Adrenal gland (tissue), 12 donors: ENCODE results near the gene CTSZ. TPM values are rescaled to one million over a fixed set of nuclear protein-coding genes. Genes with fewer than 3 reads are reported as not detected.

Source experiments
- DNase-seq, 7 donors: peaks; one replicate each; pipeline ENCODE4 v3.0.0-alpha.2; 2019 to 2020
- H3K27ac ChIP-seq, 5 donors: fragments of 200-600 bp; sonication (generic) in 4 of 5; 1 replicate in 3 of 5; 2 replicates in 2 of 5; pipeline versions ENCODE4 v1.5.1 to v1.8.0; 2016 to 2020; ENCODE audit warnings: mild to moderate bottlenecking in 1 of 5
- H3K27me3 ChIP-seq: fragments of 200-600 bp; 2 replicates; pipeline ENCODE4 v1.8.0; 2021
- H3K36me3 ChIP-seq, 2 donors: fragments of 200-600 bp; replicated peaks in 1 of 2; 1 replicate in 1 of 2; 2 replicates in 1 of 2; pipeline versions ENCODE4 v1.5.1 to v1.8.0; 2018 to 2022
- H3K4me1 ChIP-seq, 2 donors: fragments of 200-600 bp; replicated peaks in 1 of 2; 1 replicate in 1 of 2; 2 replicates in 1 of 2; pipeline versions ENCODE4 v1.5.1 to v1.8.0; 2018 to 2021
- H3K4me3 ChIP-seq, 4 donors: fragments of 200-600 bp; sonication (generic) in 3 of 4; one replicate each; pipeline ENCODE4 v1.5.1; 2016 to 2018
- H3K9me3 ChIP-seq, 3 donors: fragments of 200-600 bp; sonication (generic) in 1 of 3; replicated peaks in 1 of 3; 1 replicate in 2 of 3; 2 replicates in 1 of 3; pipeline versions ENCODE4 v1.5.1 to v1.8.0; 2016 to 2021
- POLR2A ChIP-seq, 2 donors: fragments of 450-650 bp; IDR thresholded peaks; one replicate each; pipeline ENCODE4 v1.6.1; 2017; ENCODE audit warnings: antibody characterized with exemption in 2 of 2, mild to moderate bottlenecking in 2 of 2, moderate library complexity in 1 of 2
- WGBS, 4 donors: extraction: QIAGEN DNeasy Blood & Tissue Kit in 2 of 4; methylation state at CpG; one replicate each; pipeline versions ENCODE4 v1.1.5 to v1.1.7; 2013 to 2017; 5-methylcytosine and 5-hydroxymethylcytosine counted together
- intact Hi-C, 2 donors: fragments of 100-400 bp; cut with DNase I; formaldehyde crosslinking; loops; one replicate each; pipeline versions ENCODE4 v1.14.1 to v1.15.0; 2022 to 2023
- polyA plus RNA-seq, 3 donors: library from polyadenylated mRNA; stranded (reverse); fragments of 200-250 nt in 2 of 3; fragments of 350-450 nt in 1 of 3; fragmentation: Illumina TruSeq in 1 of 3; extraction: RNeasy Lipid Tissue Mini Kit (QIAGEN cat#74804) in 1 of 3; gene quantifications; one replicate each; pipeline ENCODE4 v1.2.3, GENCODE V29; 2013 to 2014
- total RNA-seq, 9 donors: library from RNA; depleted of rRNA in 4 of 9; stranded (reverse); fragments of >200 nt in 4 of 9; fragments of 120-200 nt in 1 of 9; fragmentation: NEBNext Ultra II Directional in 1 of 9; extraction: Animal tissue kit (Norgen Biotek cat#: 25700) in 1 of 9; gene quantifications; one replicate each; pipeline versions ENCODE4 v1.1.0 to v1.2.4, GENCODE V29; 2013 to 2023
- TF ChIP-seq, protein P1 (sequence below), 6 experiments: fragments of 450-650 bp in 4 of 6; fragments of 200-600 bp in 2 of 6; sonication (generic) in 1 of 6; IDR thresholded peaks; 1 replicate in 5 of 6; 2 replicates in 1 of 6; pipeline versions ENCODE4 v1.5.1 to v1.8.0; 2016 to 2021; ENCODE audit warnings: antibody characterized with exemption in 6 of 6, mild to moderate bottlenecking in 2 of 6, moderate library complexity in 1 of 6
- donor health status: healthy with polysubstance abuse.
- donor health status: Bipolar disorder and iron deficiency.
- donor health status: DM: yes; HTN: yes; CAD: no.
- donor health status: DM: no; HTN: no; CAD: no.
- donor health status: DM: no; HTN: no; CAD: no.
- donor health status: DM: yes; HTN: yes; CAD: no.

The CTSZ gene
- total and polyA plus RNA-seq, 12 donors = 36.4 to 266 (median 155) TPM

DNA sequence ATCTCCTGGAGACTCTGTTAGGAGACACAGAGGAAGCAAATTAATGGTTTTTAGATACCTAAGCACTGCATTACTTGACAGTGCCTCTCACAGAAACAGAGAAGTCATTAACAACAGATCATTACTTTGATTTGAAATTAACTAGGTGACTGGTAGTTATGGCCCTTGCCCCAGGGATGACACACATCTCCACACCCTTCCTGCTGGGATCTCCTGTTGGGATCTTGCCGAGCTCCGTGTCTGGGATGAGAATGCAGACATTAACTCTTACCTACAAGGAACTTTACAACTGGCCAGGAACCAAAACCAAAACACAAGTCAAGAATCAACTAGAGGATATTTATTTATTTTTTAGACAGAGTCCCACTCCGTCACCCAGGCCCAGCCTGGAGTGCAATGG lies 37.7 kb upstream of the CTSZ start:
- Histone ChIP-seq H3K4me3 (no peak overlapping the region), H3K4me1 (peaks cover 17 to 24% of the 10 kb centered on the region in 2 donors), H3K27ac (no peak overlapping the region), H3K36me3 (no peaks in the 10 kb centered on the region), H3K9me3 (no peaks in the 10 kb centered on the region), H3K27me3 (no peaks in the 10 kb centered on the region)
- no peak for TF ChIP-seq POLR2A (IDR thresholded peaks at IDR 0.05)
- TF ChIP-seq, protein P1, sequence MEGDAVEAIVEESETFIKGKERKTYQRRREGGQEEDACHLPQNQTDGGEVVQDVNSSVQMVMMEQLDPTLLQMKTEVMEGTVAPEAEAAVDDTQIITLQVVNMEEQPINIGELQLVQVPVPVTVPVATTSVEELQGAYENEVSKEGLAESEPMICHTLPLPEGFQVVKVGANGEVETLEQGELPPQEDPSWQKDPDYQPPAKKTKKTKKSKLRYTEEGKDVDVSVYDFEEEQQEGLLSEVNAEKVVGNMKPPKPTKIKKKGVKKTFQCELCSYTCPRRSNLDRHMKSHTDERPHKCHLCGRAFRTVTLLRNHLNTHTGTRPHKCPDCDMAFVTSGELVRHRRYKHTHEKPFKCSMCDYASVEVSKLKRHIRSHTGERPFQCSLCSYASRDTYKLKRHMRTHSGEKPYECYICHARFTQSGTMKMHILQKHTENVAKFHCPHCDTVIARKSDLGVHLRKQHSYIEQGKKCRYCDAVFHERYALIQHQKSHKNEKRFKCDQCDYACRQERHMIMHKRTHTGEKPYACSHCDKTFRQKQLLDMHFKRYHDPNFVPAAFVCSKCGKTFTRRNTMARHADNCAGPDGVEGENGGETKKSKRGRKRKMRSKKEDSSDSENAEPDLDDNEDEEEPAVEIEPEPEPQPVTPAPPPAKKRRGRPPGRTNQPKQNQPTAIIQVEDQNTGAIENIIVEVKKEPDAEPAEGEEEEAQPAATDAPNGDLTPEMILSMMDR (IDR thresholded peaks at IDR 0.05) = no peak
- 82 to 94% (median 89%) methylated on average over 3 of the region's 3 CpGs for WGBS, 4 donors
- intact Hi-C loops = loop anchor here in 1 of 2 donors (10.0 kb wide), 1 partner anchor 170 kb away; no protein-coding TSS in a partner anchor
- DNase-seq = no peak

GRCh38 chr20:59044295-59044694 lies 37.2 kb upstream of the CTSZ start:
- 87 to 92% (median 88%) methylated on average over 3 of the region's 3 CpGs for WGBS, 4 donors
- DNase-seq = no peak
- intact Hi-C loops = loop anchor here in 1 of 2 donors (10.0 kb wide), 1 partner anchor 169 kb away; no protein-coding TSS in a partner anchor

DNA sequence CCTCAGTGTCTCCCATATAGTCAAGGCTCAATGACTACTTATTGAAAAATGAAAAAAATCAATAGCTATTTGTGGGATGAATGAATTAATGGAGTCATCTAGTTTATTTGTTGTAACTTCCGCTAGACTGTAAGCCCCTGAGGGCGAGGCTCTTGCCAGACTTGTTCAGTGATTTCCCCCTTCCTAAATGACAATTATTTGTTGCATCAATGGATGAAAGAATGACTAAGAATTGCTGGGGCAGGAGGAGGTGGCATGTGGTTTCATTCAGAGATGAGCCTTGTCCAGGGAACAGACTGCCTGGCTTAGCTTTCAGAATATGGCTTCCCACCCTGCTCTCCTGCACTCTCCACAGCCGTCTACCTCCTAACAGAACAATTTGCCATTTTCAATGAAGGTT lies 36.6 kb upstream of the CTSZ start:
- no peak for DNase-seq
- 81 to 92% (median 84%) methylated on average over 3 of the region's 3 CpGs for WGBS, 4 donors
- Histone ChIP-seq H3K4me1 (peaks cover 17 to 35% of the 10 kb centered on the region in 2 donors), H3K27me3 (no peaks in the 10 kb centered on the region), H3K4me3 (no peak overlapping the region), H3K36me3 (no peaks in the 10 kb centered on the region), H3K9me3 (no peaks in the 10 kb centered on the region), H3K27ac (peak overlapping the region in 1 of 5 donors; percentile 95)
- intact Hi-C loops = loop anchor here in 1 of 2 donors (10.0 kb wide), 1 partner anchor 169 kb away; no protein-coding TSS in a partner anchor
- TF ChIP-seq POLR2A (IDR thresholded peaks at IDR 0.05) = no peak
- TF ChIP-seq, protein P1 (IDR thresholded peaks at IDR 0.05) = no peak

More at GRCh38 chr20:59044295-59044694, 37.2 kb upstream of the CTSZ start:
- no peak for TF ChIP-seq POLR2A (IDR thresholded peaks at IDR 0.05)
- TF ChIP-seq, protein P1 (IDR thresholded peaks at IDR 0.05) = no peak
- no peak overlapping the region for H3K27ac ChIP-seq
- H3K4me1 ChIP-seq = peaks cover 17 to 29% of the 10 kb centered on the region in 2 donors
- H3K27me3 ChIP-seq = no peaks in the 10 kb centered on the region
- no peaks in the 10 kb centered on the region for H3K36me3 ChIP-seq
- no peaks in the 10 kb centered on the region for H3K9me3 ChIP-seq
- H3K4me3 ChIP-seq = no peak overlapping the region

DNA sequence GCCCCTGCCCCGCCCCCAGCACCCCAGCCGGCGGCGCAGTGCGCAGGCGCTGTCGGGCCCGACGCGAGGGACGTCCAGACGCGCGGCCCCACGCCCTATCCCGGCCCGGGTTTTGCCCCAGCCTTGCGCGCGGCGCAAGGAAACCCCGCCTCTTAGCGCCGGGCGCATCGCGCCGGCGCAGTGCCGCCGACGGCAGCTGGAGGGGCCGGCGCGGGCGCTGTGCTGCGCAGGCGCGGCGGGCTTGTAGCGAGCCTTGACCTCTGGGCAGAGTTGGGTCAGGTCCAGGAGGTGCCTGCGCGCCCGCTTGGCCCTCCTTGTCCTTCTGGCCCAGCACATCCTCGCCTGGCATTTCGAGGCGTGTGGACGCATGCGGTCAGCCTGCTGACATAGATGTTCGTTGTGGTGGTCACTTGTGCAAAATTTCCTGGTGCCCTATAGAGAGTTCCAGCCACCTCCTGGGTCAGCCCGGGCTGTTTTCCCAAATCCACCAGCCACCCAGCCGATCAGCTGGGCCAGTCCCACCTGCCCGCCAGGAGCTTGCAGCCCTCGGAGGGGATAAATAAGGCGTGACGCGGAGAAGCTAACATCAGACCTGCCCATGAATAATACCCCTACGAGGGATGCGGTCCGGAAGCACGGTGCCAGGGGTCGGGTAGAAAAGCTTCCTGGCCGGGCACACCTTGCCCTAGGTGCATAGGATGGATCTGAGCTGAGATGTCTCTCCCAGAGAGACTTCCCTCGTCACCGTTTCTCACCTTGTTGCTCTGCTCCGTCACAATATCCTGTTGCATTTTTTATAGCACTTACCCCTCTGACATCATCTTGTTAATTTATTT lies 36.0 kb upstream of the CTSZ start:
- Histone ChIP-seq H3K27me3 (no peaks in the 10 kb centered on the region), H3K4me1 (peaks cover 17 to 36% of the 10 kb centered on the region in 2 donors), H3K27ac (peak overlapping the region; percentile 78 to 95 (median 82)), H3K4me3 (peak overlapping the region in 3 of 4 donors; percentile 36 to 95 (median 56)), H3K9me3 (no peaks in the 10 kb centered on the region), H3K36me3 (peaks cover 0 to 5% of the 10 kb centered on the region in 2 donors)
- WGBS, 4 donors = 17 to 76% (median 29%) methylated on average over 3 to 66 of the region's 66 CpGs
- TF ChIP-seq, protein P1 (IDR thresholded peaks at IDR 0.05) = peak in 2 of 6 experiments; percentile 25 to 44
- no peak for TF ChIP-seq POLR2A (IDR thresholded peaks at IDR 0.05)
- intact Hi-C loops = loop anchor here in 1 of 2 donors (10.0 kb wide), 1 partner anchor 168 kb away; no protein-coding TSS in a partner anchor
- peak; percentile 91 to 94 (median 93) for DNase-seq
